HG02642 (cell line): ENCODE results near the gene ALMS1.
"Not testable (repeated sequence)": the region's sequence is repeated elsewhere in the genome, so short reads cannot be mapped to it uniquely, and the experiment has no call there.

Source experiments
- ATAC-seq: cut with Tn5 transposase; IDR thresholded peaks from one replicate; pipeline ENCODE4 v1.9.1; 2021; ENCODE audit warnings: mild to moderate bottlenecking; ENCODE audit not compliant: unreplicated experiment, poor library complexity

Gene ALMS1

DNA sequence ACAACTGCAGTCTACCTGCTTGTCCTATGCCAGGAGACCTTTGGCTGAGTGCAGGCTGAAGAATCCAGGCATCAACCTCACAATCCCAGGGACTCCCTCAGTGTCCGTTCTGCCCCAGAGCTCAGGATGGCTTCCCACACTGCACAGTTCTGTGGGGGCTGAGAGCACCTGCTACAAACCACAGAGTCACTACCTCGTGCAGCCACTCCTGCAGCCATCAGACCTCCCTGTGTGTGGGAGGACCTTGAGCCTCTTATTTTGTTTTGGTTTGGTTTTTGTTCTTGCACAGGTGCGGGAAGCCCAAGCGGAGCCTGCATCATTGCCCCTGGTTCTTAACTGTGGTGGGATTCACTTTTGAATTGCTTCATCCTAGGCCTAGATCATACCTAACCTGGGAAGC is 225.6 kb downstream of the ALMS1 start:
- peak; percentile 64 for ATAC-seq

DNA sequence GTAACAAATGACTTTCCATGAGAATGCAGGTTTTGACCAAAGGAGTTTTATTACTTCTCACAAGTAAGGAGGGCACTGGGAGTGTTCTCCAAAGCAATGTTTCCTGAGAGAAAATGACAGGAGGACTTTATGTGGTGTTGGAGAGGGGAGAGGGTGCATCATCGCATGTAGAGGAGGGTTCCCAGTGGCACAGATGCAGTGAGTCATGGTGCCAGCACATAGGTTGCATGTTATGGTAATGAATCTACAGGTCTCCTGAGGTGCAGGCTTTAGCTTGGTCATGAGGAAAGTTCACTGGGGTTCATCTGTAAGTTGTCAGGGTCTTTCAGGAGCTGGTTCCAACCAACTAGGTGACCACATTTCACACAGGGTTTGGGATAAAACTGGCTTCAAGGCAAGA is 226.2 kb downstream of the ALMS1 start:
- no peak for ATAC-seq

DNA sequence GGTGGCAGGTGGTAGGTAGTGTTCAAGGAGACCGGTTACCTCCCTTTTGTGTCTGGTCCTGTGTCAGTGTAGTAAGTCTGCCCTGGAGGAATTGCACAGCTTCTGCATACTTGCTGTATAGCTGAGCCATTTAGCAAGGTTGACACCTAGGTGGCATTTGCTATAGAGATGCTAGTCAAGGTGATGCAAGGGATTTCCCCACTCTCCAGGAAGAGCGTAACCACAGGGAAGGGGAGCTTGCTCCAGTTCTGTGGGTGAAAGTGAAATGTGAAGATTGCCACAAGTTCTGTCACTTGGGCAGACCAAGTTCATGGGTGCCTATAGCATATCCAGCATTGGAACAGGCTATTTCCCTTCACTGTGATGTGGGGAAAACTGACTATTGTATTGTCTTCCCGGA is 228.5 kb downstream of the ALMS1 start:
- ATAC-seq = no peak

DNA sequence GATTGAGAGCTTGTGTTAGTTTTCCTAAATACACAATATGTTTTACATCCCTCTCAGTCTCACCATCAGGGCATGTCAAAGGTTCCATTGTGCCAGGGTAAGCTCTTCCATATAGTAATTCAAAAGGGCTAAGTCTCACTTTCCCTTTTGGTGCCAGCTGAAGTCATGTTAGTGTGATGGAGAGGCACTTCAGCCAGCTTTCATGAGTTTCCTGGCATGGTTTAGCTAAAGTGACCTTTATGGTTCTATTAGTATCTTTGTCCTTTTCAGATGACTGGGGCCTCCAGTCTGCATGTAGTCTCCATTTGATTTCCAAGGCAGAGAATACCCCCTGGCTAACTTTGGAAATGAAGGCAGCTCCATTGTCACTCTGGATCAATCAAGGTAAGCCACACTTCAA is 229.4 kb downstream of the ALMS1 start:
- ATAC-seq = no peak

DNA sequence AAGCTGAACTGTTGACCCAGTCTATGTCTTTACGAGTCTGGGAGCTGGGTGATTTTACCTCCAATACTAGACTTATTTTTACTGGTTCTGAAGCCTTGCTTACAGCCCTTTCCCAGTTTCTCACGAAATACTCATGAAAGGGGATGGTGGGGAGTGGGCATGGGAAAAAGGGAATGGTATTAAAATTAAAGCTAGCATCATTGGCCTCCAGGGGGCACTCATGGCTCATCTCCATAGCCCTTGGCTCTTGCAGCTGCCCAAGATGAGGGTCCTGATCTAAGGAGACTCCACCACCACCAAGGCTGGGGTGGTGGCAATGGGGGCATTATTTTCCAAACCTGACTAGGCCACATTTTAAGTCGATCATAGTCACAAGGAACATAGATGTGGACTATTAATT is 234.3 kb downstream of the ALMS1 start:
- ATAC-seq = not testable (repeated sequence)

DNA sequence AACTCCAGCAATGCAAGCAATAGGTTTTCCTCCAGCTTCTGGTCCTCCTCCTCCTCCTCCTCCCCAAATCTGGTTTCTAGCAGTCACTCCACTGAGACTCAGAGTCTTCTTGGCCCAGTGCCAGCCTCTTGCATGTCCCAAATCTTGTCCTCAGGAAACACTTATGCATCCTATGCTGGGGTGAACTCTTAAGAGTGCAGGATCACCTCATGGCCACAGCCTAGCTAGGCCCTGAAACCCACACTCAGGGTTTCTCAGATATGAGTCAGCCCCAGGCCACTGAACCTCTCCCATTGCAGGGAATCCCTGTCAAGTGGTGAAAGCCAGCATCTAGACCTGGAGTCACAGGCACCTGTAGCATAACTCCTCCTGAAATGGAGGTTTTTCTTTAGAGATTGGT is 238.4 kb downstream of the ALMS1 start:
- not testable (repeated sequence) for ATAC-seq

DNA sequence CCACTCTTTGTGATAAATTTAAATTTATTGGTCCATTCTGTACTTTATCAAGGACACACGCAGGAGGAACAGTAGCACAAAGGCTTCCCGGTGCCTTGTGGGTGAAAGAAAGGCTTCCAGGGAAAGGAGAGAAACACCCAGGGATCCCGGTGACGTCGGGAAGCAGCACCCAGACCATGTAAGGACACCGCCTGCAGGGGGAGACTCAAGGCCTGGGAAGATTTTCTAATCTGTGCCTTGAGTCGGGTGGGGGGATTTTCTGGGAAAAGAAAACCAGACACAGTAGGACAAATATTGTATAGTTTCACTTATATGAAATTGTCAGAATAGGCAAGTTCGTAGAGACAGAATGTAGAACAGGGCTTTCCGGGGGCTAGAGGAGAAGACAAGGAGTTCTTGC is 239.0 kb downstream of the ALMS1 start:
- not testable (repeated sequence) for ATAC-seq

DNA sequence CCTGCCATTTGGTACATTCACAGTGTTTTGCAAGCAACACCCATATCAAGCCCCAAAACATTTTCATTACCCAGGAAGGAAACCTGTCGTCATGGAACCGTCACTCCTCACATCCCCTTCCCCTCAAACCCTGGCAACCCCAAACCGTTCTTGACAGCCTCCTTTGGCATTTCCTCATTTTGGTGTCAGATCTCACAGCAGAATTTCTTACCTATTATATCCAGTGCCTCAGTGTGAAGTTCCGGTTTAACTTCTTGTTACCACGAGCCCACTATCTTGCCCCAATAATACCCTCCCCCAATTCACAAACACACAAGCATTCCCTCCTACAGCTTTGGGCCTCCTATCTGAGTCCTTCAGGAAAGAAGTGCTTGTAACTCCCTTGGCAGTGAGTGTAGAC is 240.6 kb downstream of the ALMS1 start:
- ATAC-seq = not testable (repeated sequence)

DNA sequence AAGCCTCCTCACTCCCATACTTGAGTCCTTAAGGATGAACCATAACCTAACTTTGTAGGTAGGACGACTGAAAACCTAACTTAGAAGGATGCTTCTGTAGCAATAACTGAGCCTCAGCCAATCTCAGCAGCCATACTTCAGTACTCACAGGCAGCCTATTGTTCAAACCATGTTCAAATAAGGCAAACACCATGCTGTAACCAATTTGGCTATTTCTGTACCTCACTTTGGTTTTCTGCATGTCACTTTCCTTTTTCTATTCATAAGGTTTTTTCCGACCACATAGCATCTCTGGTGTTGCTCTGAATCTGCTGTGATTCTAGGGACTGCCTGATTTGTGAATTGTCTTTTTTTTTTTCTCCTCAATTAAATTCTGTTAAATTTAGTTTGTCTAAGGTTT is 242.9 kb downstream of the ALMS1 start:
- ATAC-seq = not testable (repeated sequence)

DNA sequence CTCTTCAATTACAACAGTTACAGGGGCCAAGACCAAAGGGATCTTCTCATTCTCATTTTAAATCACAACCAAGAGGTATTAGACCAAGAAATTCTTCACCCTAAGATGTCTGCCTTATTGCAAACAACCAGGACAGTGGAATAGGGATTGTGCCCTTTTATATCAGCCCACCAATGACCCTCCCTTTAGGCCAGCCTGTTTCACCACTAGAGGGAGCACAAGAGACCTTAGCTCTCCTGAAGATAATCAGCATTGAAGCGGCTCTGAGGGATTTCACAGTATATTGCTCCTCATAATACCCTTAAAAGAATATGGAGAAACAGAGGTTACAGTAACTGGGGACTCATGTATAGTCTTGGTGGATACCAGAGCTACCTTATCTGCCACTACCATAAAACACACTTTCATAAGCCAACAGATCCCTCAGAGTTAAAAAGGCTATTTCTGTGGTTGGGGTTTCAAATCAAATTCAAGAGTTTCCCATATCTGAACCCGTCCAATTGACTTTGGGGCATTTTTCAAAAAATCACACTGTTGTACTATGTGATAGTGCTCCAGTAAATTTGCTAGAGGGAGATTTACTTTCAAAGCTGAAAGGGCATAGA is 245.1 kb downstream of the ALMS1 start:
- peak; percentile 73 for ATAC-seq

DNA sequence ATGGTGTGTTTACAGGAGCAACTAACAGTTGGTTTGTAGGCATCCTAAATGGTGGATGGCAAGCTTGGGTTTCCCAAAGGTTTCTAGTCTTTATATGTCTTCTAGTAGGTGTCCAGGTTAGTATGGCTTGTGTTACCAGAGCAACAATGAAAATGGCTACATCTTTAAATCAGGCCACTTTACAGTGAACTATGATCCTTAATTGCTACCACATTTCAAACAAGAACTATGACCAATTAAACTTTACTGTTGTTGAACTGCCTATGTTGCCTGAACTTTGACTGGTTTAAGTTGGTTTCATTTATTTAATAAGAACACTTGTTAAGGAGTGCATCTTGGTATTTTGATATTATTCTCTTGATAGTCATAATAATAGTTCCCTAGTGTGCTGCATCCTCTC is 251.3 kb downstream of the ALMS1 start:
- ATAC-seq = not testable (repeated sequence)

DNA sequence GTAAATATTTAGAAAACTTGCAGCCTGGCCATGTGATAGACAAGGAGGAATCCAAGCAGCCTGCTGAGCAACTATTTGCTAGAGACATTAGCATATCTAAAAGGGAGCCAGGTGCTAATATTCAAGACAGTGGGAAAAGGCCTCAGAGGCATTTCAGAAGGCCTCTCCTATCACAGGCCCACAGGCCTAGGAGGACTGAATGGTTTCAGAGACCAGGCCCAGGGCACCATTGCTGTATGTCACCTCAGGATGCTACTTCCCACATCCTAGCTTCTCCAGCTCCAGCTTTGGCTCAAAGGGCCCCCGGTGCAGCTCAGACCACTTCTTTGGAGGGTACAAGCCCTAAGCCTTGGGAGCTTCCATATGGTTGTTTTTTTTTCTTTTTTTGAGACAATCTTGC is 252.8 kb downstream of the ALMS1 start:
- no peak for ATAC-seq

DNA sequence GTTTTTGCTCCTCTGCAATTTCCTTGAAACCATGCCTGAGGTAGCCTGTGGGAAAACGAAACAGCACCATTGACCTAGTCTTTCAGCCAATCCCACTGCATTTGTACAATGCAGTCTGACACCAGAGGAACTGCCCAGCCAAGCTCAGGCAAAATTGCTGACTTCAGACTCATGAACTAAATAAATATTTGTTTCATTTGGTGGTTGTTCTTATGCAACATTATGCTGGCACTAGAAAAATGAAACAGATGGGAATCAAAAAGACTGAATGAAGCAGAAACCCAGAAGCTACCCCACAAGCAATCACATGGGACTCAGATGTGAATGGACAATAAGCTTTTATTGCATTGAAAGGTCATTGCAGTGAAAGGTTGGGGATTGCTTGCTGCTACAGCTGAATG is 254.9 kb downstream of the ALMS1 start:
- no peak for ATAC-seq

DNA sequence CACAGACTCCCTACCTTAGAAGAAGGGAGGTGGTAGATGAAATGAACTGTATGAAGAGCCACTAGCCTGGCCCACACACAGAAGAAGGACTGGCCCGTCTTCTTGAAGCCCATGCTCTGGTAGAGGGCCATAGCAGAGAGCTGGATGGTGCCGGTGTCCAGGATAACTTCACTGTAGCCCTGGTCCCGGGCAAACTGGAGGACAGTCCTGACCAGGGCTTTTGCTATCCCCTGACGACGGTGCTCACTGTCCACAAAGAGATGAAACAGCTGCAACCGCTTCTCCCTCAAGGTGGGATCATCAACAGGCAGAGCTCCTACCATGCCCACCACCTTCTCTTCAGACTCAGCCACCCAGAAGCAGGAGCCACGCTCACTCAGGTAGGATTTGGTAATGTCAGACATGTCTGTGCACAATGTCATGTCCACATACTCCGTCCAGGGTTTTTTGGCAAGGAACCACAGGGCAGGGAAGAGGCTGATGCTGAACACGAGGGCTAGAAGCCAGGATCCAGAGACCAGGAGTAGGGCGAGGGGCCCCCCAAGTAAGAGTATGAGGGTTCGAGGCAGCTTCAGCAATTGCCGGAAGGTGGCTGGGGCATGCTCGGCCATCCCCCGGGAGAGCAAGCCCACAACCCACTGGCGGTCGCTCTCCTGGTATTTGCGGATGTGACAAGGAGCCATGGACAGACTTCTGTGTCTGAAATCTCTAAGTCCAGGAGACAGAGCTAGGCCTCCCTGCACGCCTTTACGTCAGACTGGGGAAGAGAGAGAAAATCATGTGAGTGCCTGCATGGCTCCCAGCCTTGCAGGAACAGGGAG is 255.5 kb downstream of the ALMS1 start:
- no peak for ATAC-seq

DNA sequence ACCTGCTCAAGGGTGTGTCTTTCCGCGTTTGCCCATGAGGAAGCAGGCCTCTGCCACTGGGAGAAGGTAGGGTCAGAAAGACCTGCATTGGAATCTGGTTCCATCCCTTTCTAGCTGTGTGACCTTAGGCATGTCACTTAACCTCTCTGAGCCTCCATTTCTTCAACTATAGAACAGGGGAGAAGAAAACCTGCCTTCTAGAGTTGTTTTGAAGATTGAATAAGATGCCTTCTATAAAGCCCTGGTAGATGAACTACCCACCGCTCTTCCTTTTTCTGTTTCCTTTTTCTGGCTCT is 256.1 kb downstream of the ALMS1 start:
- ATAC-seq = no peak

DNA sequence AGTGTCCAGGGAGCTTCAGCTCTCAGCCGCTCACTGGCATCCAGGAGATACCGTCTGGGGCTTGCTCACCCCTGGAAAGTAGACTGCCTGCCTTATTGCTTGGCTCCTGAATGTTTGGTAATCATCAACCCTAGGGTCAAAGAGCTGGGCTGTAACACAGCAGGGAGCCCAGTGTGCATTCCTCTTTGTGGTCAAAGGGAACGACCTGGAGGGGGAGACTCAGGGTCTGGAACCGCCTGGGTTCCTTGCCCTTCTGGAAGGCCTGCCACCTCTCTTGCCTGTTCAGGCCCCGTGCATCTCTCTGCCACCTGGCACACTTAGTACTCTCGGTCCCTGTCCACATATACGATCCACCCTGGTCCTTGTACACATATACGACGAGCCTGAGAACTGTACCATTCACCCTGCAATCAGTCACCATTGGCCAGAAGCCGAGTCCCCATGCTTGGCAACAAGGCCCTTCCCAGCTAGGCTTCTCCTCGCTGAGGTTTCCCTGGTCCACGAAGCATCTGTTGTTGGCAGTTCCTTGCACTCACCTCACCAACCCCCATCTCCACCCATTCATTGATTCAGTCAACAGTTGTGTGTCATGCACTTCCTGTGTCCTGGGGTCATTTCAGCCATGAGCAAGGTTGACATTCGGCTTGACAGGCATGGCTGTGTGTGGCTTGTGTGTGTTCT is 256.8 kb downstream of the ALMS1 start, which contains the start of gene NAT8:
NAT8 (minus strand) TSS at position 85 of the 681 bp plus-strand sequence. CDS start 794 bp downstream, outside the sequence.
- ATAC-seq = no peak

DNA sequence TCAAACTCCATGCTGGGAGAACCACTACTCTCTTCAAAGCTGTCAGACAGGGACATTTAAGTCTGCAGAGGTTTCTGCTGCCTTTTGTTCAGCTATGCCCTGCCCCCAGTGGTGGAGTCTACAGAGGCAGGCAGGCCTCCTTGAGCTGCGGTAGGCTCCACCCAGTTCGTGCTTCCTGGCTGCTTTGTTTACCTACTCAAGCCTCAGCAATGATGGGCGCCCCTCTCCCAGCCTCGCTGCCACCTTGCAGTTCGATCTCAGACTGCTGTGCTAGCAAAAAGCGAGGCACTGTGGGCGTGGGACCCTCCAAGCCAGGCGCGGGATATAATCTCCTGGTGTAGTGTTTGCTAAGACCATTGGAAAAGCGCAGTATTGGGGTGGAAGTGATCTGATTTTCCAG is 262.1 kb downstream of the ALMS1 start:
- not testable (repeated sequence) for ATAC-seq

DNA sequence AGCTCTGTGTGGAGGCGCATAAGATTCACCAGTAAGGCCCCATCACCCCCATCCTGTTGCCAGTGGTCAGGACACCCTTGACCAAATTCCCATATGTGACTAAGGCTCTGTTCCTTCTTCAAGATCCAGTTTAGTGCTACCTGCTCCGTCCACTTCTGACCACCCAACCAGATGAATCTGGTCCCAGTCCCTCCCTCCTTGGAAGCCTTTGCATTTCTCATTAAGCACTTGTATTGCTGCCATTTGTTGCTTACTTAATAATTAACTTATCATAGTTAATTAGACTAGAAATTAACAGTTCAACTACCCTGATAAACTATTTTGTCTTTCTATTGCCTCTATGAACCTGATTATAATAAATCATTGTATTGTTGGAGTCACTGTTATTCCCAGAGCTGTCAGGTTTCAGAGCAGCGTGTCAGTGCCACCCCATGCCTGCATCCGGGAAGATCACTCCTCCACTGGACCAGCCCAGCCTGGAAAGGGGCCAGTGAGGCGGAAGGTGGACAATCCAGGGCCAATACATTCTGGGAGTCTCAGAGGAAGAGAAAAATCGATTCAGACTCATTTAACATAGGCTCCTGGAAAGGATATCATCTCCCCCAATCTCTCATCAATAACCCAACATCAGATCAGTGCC is 266.1 kb downstream of the ALMS1 start:
- no peak for ATAC-seq

DNA sequence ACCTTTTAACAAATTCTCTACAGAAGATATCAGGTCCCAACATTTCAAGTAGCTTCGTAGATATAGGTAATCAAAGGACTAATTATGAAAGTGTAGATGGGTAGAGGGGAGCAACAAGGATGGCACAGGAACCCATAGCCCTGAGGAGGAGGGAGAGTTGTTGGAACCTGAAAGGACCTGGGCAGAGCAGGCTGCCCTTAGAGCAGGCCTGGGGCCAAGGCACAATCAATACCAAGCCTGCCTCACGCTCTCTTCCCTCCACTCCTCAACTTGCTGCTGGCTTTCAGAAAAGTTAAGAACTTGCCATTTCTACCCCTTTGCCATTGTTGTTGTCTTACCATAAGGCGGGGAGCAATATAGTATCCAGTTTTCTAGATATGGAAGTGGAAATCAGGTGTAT is 266.7 kb downstream of the ALMS1 start:
- no peak for ATAC-seq

DNA sequence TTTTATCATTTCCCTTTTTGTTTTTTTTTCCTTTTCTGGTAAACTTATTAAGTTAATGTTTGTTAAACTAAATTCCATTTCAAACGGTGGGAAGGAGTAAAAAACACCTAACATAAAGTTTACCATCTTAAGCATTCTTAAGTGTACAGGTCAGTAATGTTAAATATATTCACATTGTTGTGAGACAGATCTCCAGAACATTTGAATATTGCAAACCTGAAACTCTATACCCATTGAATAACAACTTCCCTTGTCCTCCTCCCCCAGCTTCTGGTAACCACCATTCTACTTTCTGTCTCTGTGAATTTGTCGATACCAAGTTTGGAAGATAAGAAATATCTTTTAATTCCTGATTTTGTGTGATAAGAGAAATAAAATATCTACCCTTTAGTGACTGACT is 268.5 kb downstream of the ALMS1 start:
- ATAC-seq = no peak
